Measurements from ENCODE around the gene ARHGAP42.

The ARHGAP42 gene

GRCh38 chr11:100683126-100683525 lies 4.0 kb upstream of the ARHGAP42 start:
- no peak for DNase-seq

GRCh38 chr11:100684101-100685065 lies 2.7 kb upstream of the ARHGAP42 start:
- DNase-seq, result no peak

GRCh38 chr11:100686476-100687053 lies 523 bp upstream of the ARHGAP42 start:
- no peak for DNase-seq

GRCh38 chr11:100687630-100688395 lies 725 bp downstream of the ARHGAP42 start:
- peak; percentile 60 for DNase-seq

- no peak for DNase-seq
These were observed 2.1 kb downstream of the ARHGAP42 start for GRCh38 chr11:100689141-100689540.

- DNase-seq, result no peak
These were observed 5.0 kb downstream of the ARHGAP42 start for GRCh38 chr11:100691896-100692653.

- no peak for DNase-seq
These were observed 8.8 kb downstream of the ARHGAP42 start for GRCh38 chr11:100695911-100696310.

- no peak for DNase-seq
These were observed 16.1 kb downstream of the ARHGAP42 start for GRCh38 chr11:100703139-100703538.

GRCh38 chr11:100703801-100704575 lies 16.9 kb downstream of the ARHGAP42 start:
- DNase-seq, result no peak

GRCh38 chr11:100705447-100705846 lies 18.4 kb downstream of the ARHGAP42 start:
- DNase-seq, result no peak

GRCh38 chr11:100706179-100706578 lies 19.1 kb downstream of the ARHGAP42 start:
- DNase-seq, result no peak

- peak; percentile 40 for DNase-seq
These were observed 22.3 kb downstream of the ARHGAP42 start for GRCh38 chr11:100709233-100709957.

GRCh38 chr11:100711984-100712383 lies 24.9 kb downstream of the ARHGAP42 start:
- no peak for DNase-seq

GRCh38 chr11:100712583-100712982 lies 25.5 kb downstream of the ARHGAP42 start:
- no peak for DNase-seq

- DNase-seq, result no peak
These were observed 28.2 kb downstream of the ARHGAP42 start for GRCh38 chr11:100715165-100715761.

GRCh38 chr11:100716838-100717237 lies 29.8 kb downstream of the ARHGAP42 start:
- DNase-seq, result peak; percentile 21

- peak; percentile 83 for DNase-seq
These were observed 32.3 kb downstream of the ARHGAP42 start for GRCh38 chr11:100719362-100719761.

GRCh38 chr11:100719809-100720221 lies 32.7 kb downstream of the ARHGAP42 start:
- peak; percentile 96 for DNase-seq

GRCh38 chr11:100726680-100727079 lies 39.6 kb downstream of the ARHGAP42 start:
- DNase-seq, result no peak

GRCh38 chr11:100727410-100727809 lies 40.3 kb downstream of the ARHGAP42 start:
- no peak for DNase-seq

- no peak for DNase-seq
These were observed 43.2 kb downstream of the ARHGAP42 start for GRCh38 chr11:100730266-100730665.

All from NCI-H446 treated with DMSO at 0.1 percent for 48 hours (cell line).